Hair follicle dermal papilla cell (primary cell): ENCODE data around the gene SEBOX. TPM values are rescaled to one million over a fixed set of nuclear protein-coding genes. Genes with fewer than 3 reads are reported as not detected.

Experiments used
- total RNA-seq: library from RNA; depleted of rRNA; stranded (reverse); fragments of >200 nt; gene quantifications from 2 replicates; pipeline ENCODE4 v1.2.3, GENCODE V29; 2012

SEBOX gene, protein sequence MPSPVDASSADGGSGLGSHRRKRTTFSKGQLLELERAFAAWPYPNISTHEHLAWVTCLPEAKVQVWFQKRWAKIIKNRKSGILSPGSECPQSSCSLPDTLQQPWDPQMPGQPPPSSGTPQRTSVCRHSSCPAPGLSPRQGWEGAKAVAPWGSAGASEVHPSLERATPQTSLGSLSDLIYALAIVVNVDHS
- not detected in 2 replicates for total RNA-seq

GRCh38 chr17:28364665-28365363, at the start of gene SEBOX:
Gene SEBOX (minus strand): TSS chr17:28365199. CDS start chr17:28365151, 48 bp downstream.

DNA sequence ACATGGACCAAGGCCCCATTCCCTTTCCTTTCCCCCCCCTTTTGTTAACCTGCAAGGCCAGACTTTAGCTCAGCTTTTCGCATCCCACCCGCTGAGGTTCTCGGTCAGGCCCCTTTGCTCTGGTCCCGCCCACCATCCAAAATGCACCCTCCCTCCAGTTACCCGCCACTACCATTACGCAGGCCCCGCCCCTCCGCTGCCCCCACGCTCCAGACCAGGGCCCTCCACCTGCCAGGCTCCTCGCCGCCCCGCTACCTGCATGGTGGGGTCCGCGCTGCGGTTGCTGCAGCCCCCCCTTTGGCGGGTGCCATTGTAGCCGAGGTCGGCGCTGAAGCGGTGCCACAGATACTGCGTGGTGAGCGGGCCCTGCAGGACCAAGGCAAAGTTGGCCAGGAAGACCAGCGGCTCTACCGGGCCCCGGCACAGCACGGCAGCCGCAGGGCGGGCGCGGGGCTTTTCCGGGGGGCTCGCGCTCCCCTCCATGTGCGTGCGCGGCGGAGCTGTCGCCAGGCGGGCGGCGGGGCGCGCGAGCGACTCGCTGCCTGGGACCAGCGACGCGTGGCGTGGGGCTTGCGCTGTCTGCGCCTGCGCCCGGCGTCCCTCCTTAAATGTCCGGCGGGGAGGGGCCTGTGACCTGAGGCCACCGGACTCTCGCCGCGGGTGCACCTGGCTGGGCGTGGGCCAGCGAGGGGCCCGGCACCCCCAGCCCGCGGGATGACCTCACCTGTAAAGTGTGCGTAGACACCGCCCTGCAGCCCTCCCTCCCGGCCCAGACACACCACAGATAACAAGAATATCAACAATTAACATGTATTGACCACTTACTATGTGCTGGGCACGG, 40.9 kb upstream of the SEBOX start, which contains the start of gene SLC46A1:
TSS of gene SLC46A1 (minus strand) at position 581 of the 841 bp plus-strand sequence. CDS start at position 483, 98 bp downstream.

DNA sequence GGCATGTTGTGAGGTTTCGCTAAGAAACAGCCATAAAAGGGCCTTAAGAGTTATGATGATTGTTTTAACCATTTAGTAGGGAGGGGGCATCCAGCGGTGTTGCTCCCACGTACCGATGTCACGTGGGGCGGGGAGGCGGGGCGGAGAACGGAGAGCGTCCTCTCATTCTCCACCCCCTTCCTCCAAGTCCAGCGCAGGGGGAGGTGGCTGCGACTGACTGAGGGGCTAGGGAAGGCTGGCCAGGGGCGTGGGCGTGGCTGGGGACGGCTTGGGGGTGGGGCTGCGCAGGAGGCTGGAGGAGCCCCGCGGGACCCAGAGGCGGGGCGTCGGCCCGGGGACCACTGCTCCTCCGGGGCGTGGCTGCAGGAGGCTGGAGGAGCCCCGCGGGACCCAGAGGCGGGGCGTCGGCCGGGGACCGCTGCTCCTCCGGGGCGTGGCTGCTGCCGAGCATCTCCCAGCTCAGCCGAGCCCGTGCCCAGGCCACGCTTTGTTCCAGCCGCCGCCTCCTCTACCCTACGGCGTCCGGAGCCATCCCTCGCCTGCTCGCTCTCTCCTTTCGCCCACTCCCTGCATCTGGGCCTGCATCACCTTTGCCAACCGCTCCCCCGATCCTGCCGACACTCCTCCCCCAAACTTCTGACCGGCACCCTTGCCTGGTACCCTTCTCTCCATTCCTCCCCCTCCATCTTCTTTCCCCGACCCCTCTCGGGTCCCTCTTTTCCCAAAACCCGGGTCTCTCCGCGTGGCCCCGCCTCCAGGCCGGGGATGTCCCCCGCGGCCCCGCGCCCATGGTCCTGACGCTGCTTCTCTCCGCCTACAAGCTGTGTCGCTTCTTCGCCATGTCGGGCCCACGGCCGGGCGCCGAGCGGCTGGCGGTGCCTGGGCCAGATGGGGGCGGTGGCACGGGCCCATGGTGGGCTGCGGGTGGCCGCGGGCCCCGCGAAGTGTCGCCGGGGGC, 6.5 kb upstream of the SEBOX start, which contains the start of gene SARM1:
TSS of gene SARM1 (plus strand) at position 450 of the 958 bp plus-strand sequence. CDS start at position 789, 339 bp downstream.

DNA sequence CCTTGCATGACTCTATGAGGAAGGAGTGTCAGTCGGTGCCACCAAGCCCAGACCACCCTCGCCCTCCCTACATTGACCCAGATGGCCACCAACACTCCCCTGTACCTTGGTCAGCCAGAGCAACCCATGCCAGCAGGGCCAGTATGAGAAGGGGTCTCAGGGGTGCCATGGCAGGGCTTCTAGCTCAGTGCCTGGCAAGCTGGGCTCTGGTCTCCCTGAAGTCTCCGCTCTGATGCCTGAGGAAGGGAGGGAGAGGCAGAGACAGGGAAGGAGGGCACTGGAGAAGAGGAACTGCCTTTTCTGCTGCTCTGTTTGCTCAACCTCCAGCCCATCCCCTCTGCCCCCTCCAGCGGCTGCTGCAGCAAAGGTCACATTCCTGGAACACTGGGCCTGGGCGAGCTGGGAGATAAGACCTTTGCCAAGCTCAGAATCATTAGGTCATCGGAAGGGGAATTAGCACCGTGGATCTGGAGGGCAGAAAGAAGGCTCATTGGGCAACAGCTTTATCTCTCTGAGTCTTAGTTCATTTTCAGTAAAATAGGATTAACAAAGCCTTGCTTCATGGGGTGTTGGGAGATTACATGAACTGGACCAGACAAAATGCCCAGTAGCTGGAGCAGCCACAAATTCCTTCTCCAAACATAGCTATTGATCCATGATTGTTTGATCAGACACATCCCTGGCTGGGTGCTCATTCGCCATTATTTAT, 5.2 kb upstream of the SEBOX start, which contains the start of gene VTN:
TSS of gene VTN (minus strand) at position 273 of the 709 bp plus-strand sequence. CDS start at position 169, 104 bp downstream.

DNA sequence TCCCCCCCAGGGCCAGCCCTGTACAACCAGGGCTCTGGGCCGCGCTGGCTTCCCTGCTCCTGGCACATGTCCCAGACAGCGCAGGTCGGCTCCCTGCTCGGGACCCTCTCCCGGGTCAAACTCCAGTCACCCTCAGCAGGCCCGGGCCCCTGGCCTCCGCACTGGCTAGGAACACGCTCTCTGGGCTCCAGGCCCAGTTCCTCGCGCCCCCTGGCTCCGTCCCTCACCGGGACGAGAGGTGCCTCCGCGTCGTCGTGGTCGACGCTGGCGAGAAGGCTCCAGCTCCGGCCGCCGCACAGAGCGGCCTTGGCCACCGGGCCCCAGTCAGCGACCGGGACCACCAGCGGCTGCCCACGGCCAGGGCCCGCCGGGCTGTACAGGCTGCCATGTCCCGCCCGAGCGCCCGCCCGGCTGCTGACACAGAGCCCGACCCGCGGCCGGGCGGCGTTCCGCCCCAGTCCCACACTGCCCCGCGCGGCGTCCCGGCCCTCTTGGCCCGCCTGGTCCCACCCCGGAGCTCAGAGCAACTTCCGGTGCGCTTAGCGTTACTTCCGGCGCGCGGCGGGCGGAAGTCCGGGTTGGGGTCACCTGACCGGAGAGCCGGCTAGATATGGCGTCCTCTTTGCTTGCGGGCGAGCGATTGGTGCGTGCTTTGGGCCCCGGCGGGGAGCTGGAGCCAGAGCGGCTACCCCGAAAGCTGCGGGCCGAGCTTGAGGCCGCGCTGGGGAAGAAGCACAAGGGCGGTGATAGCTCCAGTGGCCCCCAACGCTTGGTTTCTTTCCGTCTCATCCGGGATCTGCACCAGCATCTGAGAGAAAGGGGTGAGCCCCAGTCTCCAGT, 7.7 kb downstream of the SEBOX start, which contains the start of gene POLDIP2:
TSS of gene POLDIP2 (minus strand) at position 467 of the 840 bp plus-strand sequence. CDS start at position 388, 79 bp downstream.

GRCh38 chr17:28335201-28335958, 29.6 kb downstream of the SEBOX start, which contains the start of the genes IFT20 and TNFAIP1:
Gene IFT20 (minus strand): TSS chr17:28335472. CDS start chr17:28331985, 3,487 bp downstream.
Gene TNFAIP1 (plus strand): TSS chr17:28335761. CDS start chr17:28339522, 3,761 bp downstream.

GRCh38 chr17:28318759-28319597, 46.0 kb downstream of the SEBOX start, which contains the start of gene TMEM97:
Gene TMEM97 (plus strand): TSS chr17:28319200. CDS start chr17:28319240, 40 bp downstream.

Other genes starting within 250 kb of the SEBOX start
- gene TMEM97, start 46.0 kb downstream of the SEBOX start, total RNA-seq, result 14.3 and 18.0 TPM in 2 replicates
- gene IFT20, start 29.7 kb downstream of the SEBOX start, total RNA-seq, result 37.8 and 42.5 TPM in 2 replicates
- gene TNFAIP1, start 29.4 kb downstream of the SEBOX start, total RNA-seq, result 37.8 TPM in 2 replicates
- 86.5 and 89.1 TPM in 2 replicates for gene POLDIP2, start 7.7 kb downstream of the SEBOX start, total RNA-seq
- gene VTN, start 5.1 kb upstream of the SEBOX start, total RNA-seq, result not detected in 2 replicates
- gene SARM1, start 6.5 kb upstream of the SEBOX start, total RNA-seq, result 20.0 and 25.6 TPM in 2 replicates
- 6.8 and 7.1 TPM in 2 replicates for gene SLC46A1, start 41.0 kb upstream of the SEBOX start, total RNA-seq
- gene SLC13A2, start 108.4 kb upstream of the SEBOX start, total RNA-seq, result not detected in 2 replicates
- not detected in 2 replicates for gene FOXN1, start 141.1 kb upstream of the SEBOX start, total RNA-seq
- gene UNC119, start 187.4 kb upstream of the SEBOX start, total RNA-seq, result 20.4 and 22.0 TPM in 2 replicates
- 60.2 and 61.0 TPM in 2 replicates for gene PIGS, start 206.3 kb upstream of the SEBOX start, total RNA-seq
- gene ALDOC, start 211.7 kb upstream of the SEBOX start, total RNA-seq, result 56.8 and 65.1 TPM in 2 replicates
- 5.4 and 6.2 TPM in 2 replicates for gene SPAG5, start 233.8 kb upstream of the SEBOX start, total RNA-seq
- gene RSKR, start 249.0 kb upstream of the SEBOX start, total RNA-seq, result 2.1 and 4.7 TPM in 2 replicates